GM23338 (cell line): ENCODE results near the gene MYH6. TPM values are rescaled to one million over a fixed set of nuclear protein-coding genes. Genes with fewer than 3 reads are reported as not detected.
A peak's percentile ranks its signal among the peaks of the same experiment; 100 is the strongest.

Experiments used
- ATAC-seq: fragments of 200-7000 bp; cut with Tn5 transposase; 3 replicates; pipeline ENCODE4 v1.9.1; 2020
- DNase-seq: peaks from one replicate; pipeline ENCODE4 v3.0.0-alpha.2; 2015; ENCODE audit warnings: low spot score
- H2AFZ ChIP-seq: fragments of 200-600 bp; sonication (generic); 2 replicates; pipeline ENCODE4 v1.8.0; 2016; ENCODE audit warnings: antibody characterized with exemption, mild to moderate bottlenecking, moderate library complexity
- H3F3A ChIP-seq: fragments of 200-600 bp; sonication (generic); replicated peaks from 2 replicates; pipeline ENCODE4 v1.8.0; 2017; ENCODE audit warnings: antibody characterized with exemption, mixed run types, low read depth
- H3K27ac ChIP-seq: fragments of 200-600 bp; sonication (generic); 2 replicates; pipeline ENCODE4 v1.6.1; 2016; ENCODE audit warnings: low read depth
- H3K27me3 ChIP-seq: fragments of 200-600 bp; sonication (generic); 2 replicates; pipeline ENCODE4 v1.8.0; 2016; ENCODE audit warnings: mild to moderate bottlenecking, mixed run types, moderate library complexity; ENCODE audit not compliant: insufficient read depth
- H3K36me3 ChIP-seq: fragments of 200-600 bp; sonication (generic); 2 replicates; pipeline ENCODE4 v1.8.0; 2016; ENCODE audit warnings: mild to moderate bottlenecking; ENCODE audit not compliant: insufficient read depth
- H3K4me1 ChIP-seq: fragments of 200-600 bp; sonication (generic); 2 replicates; pipeline ENCODE4 v1.8.0; 2016; ENCODE audit warnings: mild to moderate bottlenecking, moderate library complexity; ENCODE audit not compliant: insufficient read depth
- H3K4me2 ChIP-seq: fragments of 200-600 bp; sonication (generic); 2 replicates; pipeline ENCODE4 v1.7.1; 2017; ENCODE audit warnings: mixed run types
- H3K4me3 ChIP-seq: fragments of 200-600 bp; sonication (generic); 2 replicates; pipeline ENCODE4 v1.6.1; 2016; ENCODE audit warnings: mixed run types
- H3K79me2 ChIP-seq: fragments of 200-600 bp; sonication (generic); replicated peaks from 2 replicates; pipeline ENCODE4 v1.8.0; 2017; ENCODE audit warnings: mild to moderate bottlenecking; ENCODE audit not compliant: insufficient read depth
- H3K9me2 ChIP-seq: fragments of 200-600 bp; sonication (generic); 2 replicates; pipeline ENCODE4 v1.8.0; 2017; ENCODE audit not compliant: insufficient read depth
- H4K20me1 ChIP-seq: fragments of 200-600 bp; sonication (generic); replicated peaks from 2 replicates; pipeline ENCODE4 v1.8.0; 2017; ENCODE audit warnings: mild to moderate bottlenecking; ENCODE audit not compliant: insufficient read depth
- H3K27ac Mint-ChIP-seq: 2 replicates; pipeline ENCODE4 v1.8.0; 2020; ENCODE audit warnings: inconsistent platforms, mild to moderate bottlenecking, moderate library complexity, mixed read lengths
- H3K27me3 Mint-ChIP-seq: 3 replicates; pipeline ENCODE4 v1.8.0; 2022; ENCODE audit warnings: low read depth, mild to moderate bottlenecking, moderate library complexity, mixed read lengths, inconsistent platforms; ENCODE audit not compliant: insufficient read depth, poor library complexity
- H3K36me3 Mint-ChIP-seq: 3 replicates; pipeline ENCODE4 v1.8.0; 2021; ENCODE audit warnings: low read depth, mild to moderate bottlenecking, inconsistent platforms, moderate library complexity, mixed read lengths
- H3K4me1 Mint-ChIP-seq: 3 replicates; pipeline ENCODE4 v1.8.0; 2020; ENCODE audit warnings: mild to moderate bottlenecking, inconsistent platforms, mixed read lengths
- H3K4me3 Mint-ChIP-seq: 3 replicates; pipeline ENCODE4 v1.8.0; 2021; ENCODE audit warnings: moderate library complexity, mild to moderate bottlenecking, inconsistent platforms, mixed read lengths
- H3K9me3 Mint-ChIP-seq: 3 replicates; pipeline ENCODE4 v1.8.0; 2020; ENCODE audit warnings: moderate library complexity, mild to moderate bottlenecking, inconsistent platforms, mixed read lengths
- ETS1 ChIP-seq: IDR thresholded peaks from 2 replicates; pipeline ENCODE4 v1.6.1; 2016; ENCODE audit warnings: antibody characterized with exemption
- JUNB ChIP-seq: IDR thresholded peaks from one replicate; pipeline ENCODE4 v1.6.1; 2016; ENCODE audit warnings: antibody characterized with exemption; ENCODE audit not compliant: unreplicated experiment
- polyA plus RNA-seq: library from polyadenylated mRNA; unstranded; fragments of >200 nt; fragmentation: Nextera tagmentation; extraction: Ambion mirVana; gene quantifications from 2 replicates; pipeline ENCODE4 v1.2.1, GENCODE V29; 2016
- total RNA-seq: library from RNA; depleted of rRNA; stranded (reverse); fragments of >200 nt; shearing (Covaris generic); gene quantifications from 2 replicates; pipeline ENCODE4 v1.2.3, GENCODE V29; 2014
- TF ChIP-seq, protein P1 (sequence below): fragments of 250-450 bp; sonication (Bioruptor Pico); IDR thresholded peaks from 2 replicates; pipeline ENCODE4 v1.5.0; 2020; ENCODE audit warnings: mild to moderate bottlenecking, moderate library complexity

Gene MYH6
- total and polyA plus RNA-seq, 2 experiments from 2014 or later: 0.03 to 0.10 TPM

- Mint-ChIP-seq H3K27me3 (peaks cover 21% of the 10 kb centered on the region), H3K4me1 (peaks cover 6% of the 10 kb centered on the region; the same call in 1 of the 3 replicates), H3K9me3 (no peaks in the 10 kb centered on the region; the same call in 2 of the 3 replicates), H3K4me3 (no peak overlapping the region), H3K36me3 (no peaks in the 10 kb centered on the region; the same call in 2 of the 3 replicates), H3K27ac (peak overlapping the region; percentile 75; the same call in 1 of the 2 replicates)
- Histone ChIP-seq H3K9me2 (no peaks in the 10 kb centered on the region; the same call in 1 of the 2 replicates), H3F3A (no peaks in the 10 kb centered on the region), H3K4me3 (no peak overlapping the region), H3K4me2 (no peak overlapping the region), H3K4me1 (no peaks in the 10 kb centered on the region), H3K27ac (no peak overlapping the region), H4K20me1 (no peaks in the 10 kb centered on the region), H3K27me3 (no peaks in the 10 kb centered on the region), H2AFZ (peak overlapping the region; percentile 74), H3K79me2 (no peaks in the 10 kb centered on the region), H3K36me3 (no peaks in the 10 kb centered on the region)
- DNase-seq (peak; percentile 21), ATAC-seq (peak; percentile 75)
- TF ChIP-seq, protein P1, sequence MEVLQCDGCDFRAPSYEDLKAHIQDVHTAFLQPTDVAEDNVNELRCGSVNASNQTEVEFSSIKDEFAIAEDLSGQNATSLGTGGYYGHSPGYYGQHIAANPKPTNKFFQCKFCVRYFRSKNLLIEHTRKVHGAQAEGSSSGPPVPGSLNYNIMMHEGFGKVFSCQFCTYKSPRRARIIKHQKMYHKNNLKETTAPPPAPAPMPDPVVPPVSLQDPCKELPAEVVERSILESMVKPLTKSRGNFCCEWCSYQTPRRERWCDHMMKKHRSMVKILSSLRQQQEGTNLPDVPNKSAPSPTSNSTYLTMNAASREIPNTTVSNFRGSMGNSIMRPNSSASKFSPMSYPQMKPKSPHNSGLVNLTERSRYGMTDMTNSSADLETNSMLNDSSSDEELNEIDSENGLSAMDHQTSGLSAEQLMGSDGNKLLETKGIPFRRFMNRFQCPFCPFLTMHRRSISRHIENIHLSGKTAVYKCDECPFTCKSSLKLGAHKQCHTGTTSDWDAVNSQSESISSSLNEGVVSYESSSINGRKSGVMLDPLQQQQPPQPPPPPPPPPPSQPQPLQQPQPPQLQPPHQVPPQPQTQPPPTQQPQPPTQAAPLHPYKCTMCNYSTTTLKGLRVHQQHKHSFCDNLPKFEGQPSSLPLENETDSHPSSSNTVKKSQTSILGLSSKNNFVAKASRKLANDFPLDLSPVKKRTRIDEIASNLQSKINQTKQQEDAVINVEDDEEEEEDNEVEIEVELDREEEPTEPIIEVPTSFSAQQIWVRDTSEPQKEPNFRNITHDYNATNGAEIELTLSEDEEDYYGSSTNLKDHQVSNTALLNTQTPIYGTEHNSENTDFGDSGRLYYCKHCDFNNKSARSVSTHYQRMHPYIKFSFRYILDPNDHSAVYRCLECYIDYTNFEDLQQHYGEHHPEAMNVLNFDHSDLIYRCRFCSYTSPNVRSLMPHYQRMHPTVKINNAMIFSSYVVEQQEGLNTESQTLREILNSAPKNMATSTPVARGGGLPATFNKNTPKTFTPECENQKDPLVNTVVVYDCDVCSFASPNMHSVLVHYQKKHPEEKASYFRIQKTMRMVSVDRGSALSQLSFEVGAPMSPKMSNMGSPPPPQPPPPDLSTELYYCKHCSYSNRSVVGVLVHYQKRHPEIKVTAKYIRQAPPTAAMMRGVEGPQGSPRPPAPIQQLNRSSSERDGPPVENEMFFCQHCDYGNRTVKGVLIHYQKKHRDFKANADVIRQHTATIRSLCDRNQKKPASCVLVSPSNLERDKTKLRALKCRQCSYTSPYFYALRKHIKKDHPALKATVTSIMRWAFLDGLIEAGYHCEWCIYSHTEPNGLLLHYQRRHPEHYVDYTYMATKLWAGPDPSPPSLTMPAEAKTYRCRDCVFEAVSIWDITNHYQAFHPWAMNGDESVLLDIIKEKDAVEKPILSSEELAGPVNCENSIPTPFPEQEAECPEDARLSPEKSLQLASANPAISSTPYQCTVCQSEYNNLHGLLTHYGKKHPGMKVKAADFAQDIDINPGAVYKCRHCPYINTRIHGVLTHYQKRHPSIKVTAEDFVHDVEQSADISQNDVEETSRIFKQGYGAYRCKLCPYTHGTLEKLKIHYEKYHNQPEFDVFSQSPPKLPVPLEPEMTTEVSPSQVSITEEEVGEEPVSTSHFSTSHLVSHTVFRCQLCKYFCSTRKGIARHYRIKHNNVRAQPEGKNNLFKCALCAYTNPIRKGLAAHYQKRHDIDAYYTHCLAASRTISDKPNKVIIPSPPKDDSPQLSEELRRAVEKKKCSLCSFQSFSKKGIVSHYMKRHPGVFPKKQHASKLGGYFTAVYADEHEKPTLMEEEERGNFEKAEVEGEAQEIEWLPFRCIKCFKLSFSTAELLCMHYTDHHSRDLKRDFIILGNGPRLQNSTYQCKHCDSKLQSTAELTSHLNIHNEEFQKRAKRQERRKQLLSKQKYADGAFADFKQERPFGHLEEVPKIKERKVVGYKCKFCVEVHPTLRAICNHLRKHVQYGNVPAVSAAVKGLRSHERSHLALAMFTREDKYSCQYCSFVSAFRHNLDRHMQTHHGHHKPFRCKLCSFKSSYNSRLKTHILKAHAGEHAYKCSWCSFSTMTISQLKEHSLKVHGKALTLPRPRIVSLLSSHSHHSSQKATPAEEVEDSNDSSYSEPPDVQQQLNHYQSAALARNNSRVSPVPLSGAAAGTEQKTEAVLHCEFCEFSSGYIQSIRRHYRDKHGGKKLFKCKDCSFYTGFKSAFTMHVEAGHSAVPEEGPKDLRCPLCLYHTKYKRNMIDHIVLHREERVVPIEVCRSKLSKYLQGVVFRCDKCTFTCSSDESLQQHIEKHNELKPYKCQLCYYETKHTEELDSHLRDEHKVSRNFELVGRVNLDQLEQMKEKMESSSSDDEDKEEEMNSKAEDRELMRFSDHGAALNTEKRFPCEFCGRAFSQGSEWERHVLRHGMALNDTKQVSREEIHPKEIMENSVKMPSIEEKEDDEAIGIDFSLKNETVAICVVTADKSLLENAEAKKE (CRISPR knock-in tag): no peak
- TF ChIP-seq ETS1 (no peak), JUNB (no peak)
Measured at GRCh38 chr14:23402296-23403138, 5.6 kb downstream of the MYH6 start.
